ENCODE data around the gene CKAP5.

CKAP5 gene

DNA sequence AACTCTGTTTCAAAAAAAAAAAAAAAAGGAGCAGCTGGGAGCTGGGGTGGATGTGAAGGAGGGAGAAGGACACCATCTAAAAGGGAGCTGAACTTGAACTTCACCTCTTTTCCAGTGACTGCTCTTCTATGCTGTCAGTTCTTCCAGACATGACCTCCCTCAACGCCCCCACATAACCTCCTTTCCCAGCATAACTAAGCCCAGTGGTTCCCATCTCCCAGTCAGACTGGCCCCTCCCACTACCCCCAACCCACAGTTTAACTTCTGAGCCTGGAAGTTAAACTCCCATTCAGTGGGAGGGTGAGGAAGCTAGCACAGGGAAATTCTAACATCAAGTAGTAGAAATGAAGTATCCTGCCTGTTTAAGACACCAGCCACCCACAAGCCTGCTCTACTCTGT lies 147.5 kb downstream of the CKAP5 start:
- no peak for DNase-seq (ENCODE audit: low spot score)

DNA sequence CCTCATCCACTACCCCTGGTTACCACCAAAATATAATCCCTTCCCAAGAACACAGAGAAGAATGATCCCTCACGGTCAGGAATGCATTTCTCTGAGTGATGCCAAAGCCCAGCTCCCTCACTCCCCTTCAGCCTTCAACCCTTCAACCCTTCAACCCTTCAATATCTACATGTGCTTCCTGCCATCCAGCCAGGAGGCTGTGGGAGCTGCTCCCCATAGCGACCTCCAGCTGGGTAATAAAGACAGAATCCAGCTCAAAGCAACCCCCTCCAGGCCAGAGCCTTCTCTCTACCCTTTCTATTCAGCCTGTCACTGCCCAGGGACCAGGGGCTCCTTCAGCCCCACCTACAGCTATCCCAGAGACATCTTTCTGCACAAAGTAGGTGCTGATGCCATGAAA lies 148.4 kb downstream of the CKAP5 start:
- no peak for DNase-seq (ENCODE audit: low spot score)

DNA sequence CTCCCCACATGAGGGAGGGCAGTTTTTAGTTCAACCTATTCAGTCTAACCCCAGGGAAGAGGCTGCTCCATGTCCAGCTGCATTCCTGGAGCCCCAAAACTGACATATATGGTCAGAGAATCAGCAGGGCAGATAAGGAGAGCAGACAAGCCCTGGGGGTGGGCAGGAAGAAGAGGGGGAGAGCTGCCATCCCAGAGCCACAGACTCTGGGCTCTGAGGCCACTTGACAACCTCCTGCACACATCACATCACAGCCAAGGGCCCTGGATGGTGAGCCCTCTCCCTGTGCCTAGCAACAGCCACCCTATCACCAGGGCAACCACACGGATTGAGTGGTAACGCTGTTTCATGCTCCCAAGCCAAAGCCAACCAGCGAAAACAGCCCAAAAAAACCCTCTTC lies 148.8 kb downstream of the CKAP5 start:
- no peak for DNase-seq (ENCODE audit: low spot score)

DNA sequence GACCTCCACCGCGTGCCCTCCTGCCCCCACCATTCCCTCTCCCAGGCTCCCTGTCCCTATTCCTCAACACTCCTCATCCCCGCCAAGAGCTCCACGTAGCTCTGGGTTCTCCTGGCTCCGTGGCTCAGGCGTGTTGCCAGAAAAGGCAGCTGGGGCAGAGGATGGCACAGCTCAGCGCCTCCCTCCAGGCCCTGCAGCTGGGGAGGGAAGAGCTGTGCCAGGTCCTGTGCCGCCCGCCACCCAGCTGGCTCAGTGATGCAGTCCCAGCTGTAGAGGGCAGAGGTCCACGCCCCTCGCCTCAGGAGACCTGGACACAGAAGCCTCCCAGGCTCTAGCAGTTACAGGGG lies 149.9 kb downstream of the CKAP5 start:
- DNase-seq (ENCODE audit: low spot score), result no peak

DNA sequence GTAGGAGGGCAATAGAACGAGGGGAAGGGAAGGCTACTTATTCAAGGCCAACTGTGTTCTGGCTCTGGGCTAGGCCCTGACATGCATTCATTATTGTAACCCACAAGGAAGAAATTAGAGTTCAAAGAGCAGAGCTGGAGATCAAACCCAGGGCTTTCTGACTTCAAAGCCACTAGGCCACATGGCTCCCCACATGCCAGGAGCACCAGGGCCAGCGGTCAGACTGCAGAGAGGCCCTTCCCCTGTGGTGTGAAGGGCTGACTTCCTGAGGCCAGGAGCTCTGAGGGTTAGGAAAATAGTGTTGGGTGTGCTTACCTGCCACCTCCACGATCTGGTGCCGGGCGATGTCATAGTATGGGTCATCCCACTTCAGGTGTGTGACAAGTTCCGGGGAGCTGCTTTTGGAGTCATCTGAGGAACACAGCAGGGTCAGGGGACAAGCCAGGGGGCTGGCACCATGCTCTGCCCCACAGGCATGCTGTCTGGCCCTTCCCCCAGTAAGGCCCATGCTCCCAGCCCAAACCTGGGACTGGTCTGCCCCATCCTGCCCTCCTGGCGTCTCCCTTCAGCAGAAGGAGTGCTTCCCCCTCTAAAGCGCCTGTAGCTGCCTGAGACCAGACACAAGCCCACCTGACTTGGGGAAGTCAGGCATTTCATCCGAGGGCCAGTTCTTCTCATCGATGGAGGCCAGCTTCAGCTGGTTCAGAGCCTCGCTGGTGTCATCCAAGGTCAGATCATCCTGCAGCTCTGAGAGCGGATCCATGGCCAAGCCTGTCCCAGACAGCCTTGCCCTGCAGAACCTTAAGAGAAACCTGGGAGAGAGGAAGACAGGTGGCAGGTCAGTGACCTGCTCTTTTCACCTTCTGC lies 150.5 kb downstream of the CKAP5 start:
- DNase-seq (ENCODE audit: low spot score), result no peak

DNA sequence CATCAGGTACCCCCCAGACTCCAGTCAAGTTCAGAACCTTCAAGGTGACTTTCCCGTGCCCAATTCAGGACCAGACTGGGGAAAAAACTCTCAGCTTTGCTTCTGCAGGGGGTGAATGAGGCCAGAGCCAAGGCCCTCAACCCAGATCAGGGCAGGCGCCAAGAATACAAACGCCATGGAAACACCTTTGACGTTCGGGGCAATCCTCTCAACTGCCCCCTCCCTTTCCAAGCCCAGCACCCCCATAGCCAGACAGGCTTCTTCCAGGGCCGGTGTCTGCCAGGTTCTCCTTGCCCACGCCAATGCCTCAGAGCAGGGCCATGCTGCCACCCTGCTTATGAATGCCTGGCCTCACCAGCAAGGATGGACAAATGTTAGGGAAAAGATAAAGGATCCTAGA lies 151.5 kb downstream of the CKAP5 start:
- DNase-seq (ENCODE audit: low spot score), result no peak

DNA sequence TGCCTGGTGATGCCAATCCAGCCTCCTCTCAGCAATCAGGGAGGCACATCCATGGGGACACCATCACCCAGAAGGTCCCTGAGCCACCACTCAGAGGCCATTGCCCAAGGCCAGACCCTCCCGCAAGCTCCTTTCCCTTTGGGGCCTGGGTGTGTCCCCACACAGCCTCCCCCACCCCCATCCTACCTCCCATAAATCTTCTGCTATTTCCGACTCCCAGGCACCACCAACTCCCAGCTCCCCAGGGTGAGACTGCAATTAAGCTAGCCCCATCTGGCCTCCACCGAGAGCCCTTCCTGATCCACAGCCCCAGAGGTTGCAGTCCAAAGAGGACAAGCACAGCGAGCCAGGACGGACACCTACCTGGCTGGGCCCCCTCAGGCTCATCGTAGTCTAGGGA lies 152.0 kb downstream of the CKAP5 start:
- no peak for DNase-seq (ENCODE audit: low spot score)

DNA sequence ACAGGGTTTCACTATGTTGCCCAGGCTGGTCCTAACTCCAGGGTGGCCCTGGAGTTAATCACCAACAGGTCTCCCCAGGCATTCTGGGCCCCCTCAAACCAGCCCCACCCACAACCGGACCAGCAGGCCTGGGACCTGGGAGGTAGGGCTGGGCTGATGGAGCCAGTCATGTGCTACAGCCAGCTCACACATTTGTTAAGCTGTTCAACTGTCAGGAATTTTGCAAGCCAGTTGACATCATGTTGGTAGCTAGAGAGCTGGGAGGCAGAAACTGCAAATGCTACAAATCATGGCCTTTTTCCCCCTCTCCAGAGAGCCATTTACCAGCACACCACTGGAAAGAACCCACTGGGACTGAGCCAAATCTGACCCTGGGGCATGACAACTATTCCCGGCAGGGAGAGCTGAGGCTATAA lies 152.5 kb downstream of the CKAP5 start:
- no peak for DNase-seq (ENCODE audit: low spot score)
